ENCODE results near the gene PLCXD3. TPM values are rescaled to one million over a fixed set of nuclear protein-coding genes. Genes with fewer than 3 reads are reported as not detected.

Gene PLCXD3
- total RNA-seq: 10 to 100 TPM; 44.5 to 68.3 TPM

DNA sequence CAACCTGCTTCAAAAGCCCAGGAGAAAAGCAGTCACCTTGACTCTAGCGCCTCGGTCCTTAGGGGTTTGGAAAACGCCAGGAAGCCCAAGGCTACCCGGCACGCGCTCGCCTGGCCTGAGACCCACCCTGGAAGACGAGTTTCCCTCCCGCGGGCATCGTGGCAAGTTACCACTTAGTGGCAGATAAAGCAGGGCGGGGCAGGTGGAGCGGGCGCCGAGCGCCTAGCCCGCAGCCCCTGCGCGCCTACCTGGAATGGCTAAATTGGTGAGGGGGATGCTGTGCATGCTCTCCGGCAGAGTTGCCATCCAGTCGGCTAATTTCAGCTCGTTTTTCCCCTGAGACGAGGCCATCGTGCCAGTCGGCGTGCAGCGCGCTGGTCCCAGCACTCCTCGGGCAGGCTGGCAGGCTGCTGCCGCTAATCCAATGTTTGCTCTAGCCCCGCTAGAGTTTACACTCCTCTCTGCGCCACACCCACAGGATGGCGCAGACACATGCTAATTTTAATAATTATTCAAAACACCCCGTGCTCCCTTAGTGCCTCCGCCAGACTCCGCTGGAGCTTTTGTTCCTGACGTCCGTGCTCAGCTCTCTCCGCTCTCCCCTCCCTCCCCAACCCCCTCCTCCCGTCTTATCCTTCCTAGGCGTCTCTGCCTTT, at the start of gene PLCXD3:
Gene PLCXD3 (minus strand): TSS at position 426 of the 656 bp plus-strand sequence. CDS start 75 bp downstream, at position 351.
- peaks cover 0 to 10% of the 10 kb centered on the region in 2 donors for H3K4me1 ChIP-seq

GRCh38 chr5:41559184-41559583, 48.8 kb upstream of the PLCXD3 start:
- no peak for TF ChIP-seq CTCF (IDR thresholded peaks at IDR 0.05)
- Histone ChIP-seq H3K27me3 (no peaks in the 10 kb centered on the region), H3K9me3 (no peaks in the 10 kb centered on the region)

More for the DNA sequence above, at the start of gene PLCXD3:
- H3K36me3 ChIP-seq: no peaks in the 10 kb centered on the region
- TF ChIP-seq CTCF (IDR thresholded peaks at IDR 0.05): no peak
- peak within 1 kb of the TSS; percentile 78 to 90 for H3K27ac ChIP-seq
- no peaks in the 10 kb centered on the region for H3K27me3 ChIP-seq
- DNase-seq (ENCODE audit: low spot score): peak; percentile 64
- H3K9me3 ChIP-seq: no peaks in the 10 kb centered on the region
- peak within 1 kb of the TSS; percentile 63 to 66 for H3K4me3 ChIP-seq

DNA sequence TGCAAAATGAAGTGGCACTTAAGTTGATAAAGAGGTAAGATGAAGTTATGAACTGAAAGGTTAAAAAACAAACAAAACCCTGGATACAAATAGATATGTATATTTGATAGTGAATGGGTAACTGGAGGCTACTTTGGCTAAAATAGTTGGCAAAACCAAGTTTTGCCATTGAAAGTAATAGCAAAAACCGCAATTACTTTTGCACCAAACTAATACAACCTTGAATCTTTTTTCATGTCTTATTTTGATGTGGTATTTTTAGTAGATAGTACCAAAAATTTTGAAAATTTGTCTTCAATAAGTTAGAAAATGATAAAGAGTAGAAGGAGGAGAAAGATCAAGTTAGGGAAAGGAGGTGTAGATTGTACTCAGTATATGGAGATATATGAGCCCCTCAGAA, 47.9 kb upstream of the PLCXD3 start:
- no peaks in the 10 kb centered on the region for H3K27me3 ChIP-seq
- no peak for TF ChIP-seq CTCF (IDR thresholded peaks at IDR 0.05)
- H3K9me3 ChIP-seq: no peaks in the 10 kb centered on the region
- no peaks in the 10 kb centered on the region for H3K36me3 ChIP-seq
- H3K4me1 ChIP-seq: no peaks in the 10 kb centered on the region
- no peak overlapping the region for H3K27ac ChIP-seq
- no peak overlapping the region for H3K4me3 ChIP-seq
- DNase-seq (ENCODE audit: low spot score): no peak

More at GRCh38 chr5:41559184-41559583, 48.8 kb upstream of the PLCXD3 start:
- no peaks in the 10 kb centered on the region for H3K36me3 ChIP-seq
- no peak for DNase-seq (ENCODE audit: low spot score)
- H3K27ac ChIP-seq: no peak overlapping the region
- no peaks in the 10 kb centered on the region for H3K4me1 ChIP-seq
- H3K4me3 ChIP-seq: no peak overlapping the region

- no peak for DNase-seq (ENCODE audit: low spot score)
Observed at GRCh38 chr5:41547991-41548390, 37.6 kb upstream of the PLCXD3 start.

GRCh38 chr5:41542183-41542582, 31.8 kb upstream of the PLCXD3 start:
- Histone ChIP-seq H3K4me3 (no peak overlapping the region), H3K27me3 (no peaks in the 10 kb centered on the region), H3K27ac (no peak overlapping the region), H3K36me3 (no peaks in the 10 kb centered on the region), H3K4me1 (no peaks in the 10 kb centered on the region), H3K9me3 (peaks cover 0 to under 1% of the 10 kb centered on the region in 2 donors)
- TF ChIP-seq CTCF (IDR thresholded peaks at IDR 0.05): no peak
- no peak for DNase-seq (ENCODE audit: low spot score)

More at GRCh38 chr5:41547991-41548390, 37.6 kb upstream of the PLCXD3 start:
- H3K27me3 ChIP-seq: no peaks in the 10 kb centered on the region
- H3K4me3 ChIP-seq: no peak overlapping the region
- H3K9me3 ChIP-seq: peaks cover 0 to 4% of the 10 kb centered on the region in 2 donors
- no peak for TF ChIP-seq CTCF (IDR thresholded peaks at IDR 0.05)
- no peaks in the 10 kb centered on the region for H3K36me3 ChIP-seq
- no peak overlapping the region for H3K27ac ChIP-seq
- no peaks in the 10 kb centered on the region for H3K4me1 ChIP-seq

DNA sequence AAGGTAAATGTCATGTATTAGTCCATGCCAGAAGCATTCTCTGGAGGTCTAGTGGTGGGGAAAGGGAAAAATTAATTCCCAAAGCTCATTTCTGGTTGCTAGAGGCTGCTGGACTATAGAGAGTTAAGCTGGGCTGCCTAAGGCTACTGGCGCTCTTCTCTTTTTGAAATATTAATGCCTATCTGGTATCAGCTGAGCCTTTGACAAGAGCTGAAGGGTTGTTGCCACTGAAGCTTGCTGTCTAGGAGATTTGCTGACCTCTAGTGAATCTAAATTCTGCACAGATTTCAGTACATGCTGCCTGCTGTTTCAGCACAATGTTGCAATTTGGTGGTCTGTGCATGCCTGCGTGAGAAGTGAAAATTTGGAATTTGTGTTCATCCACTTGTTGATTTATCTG, 29.1 kb upstream of the PLCXD3 start:
- no peak for DNase-seq (ENCODE audit: low spot score)
- H3K4me1 ChIP-seq: no peaks in the 10 kb centered on the region
- no peaks in the 10 kb centered on the region for H3K27me3 ChIP-seq
- TF ChIP-seq CTCF (IDR thresholded peaks at IDR 0.05): peak in 1 of 2 donors; percentile 40
- H3K36me3 ChIP-seq: no peaks in the 10 kb centered on the region
- peaks cover 0 to 6% of the 10 kb centered on the region in 2 donors for H3K9me3 ChIP-seq
- no peak overlapping the region for H3K4me3 ChIP-seq
- H3K27ac ChIP-seq: no peak overlapping the region

Data from right atrium auricular region (tissue), 2 donors.